Measurements from ENCODE around the gene IQSEC1. TPM values are rescaled to one million over a fixed set of nuclear protein-coding genes. Genes with fewer than 3 reads are reported as not detected.

The IQSEC1 gene
- total and polyA plus RNA-seq, 2 of the 8 experiments (the other 6 are each of a cell fraction or from before 2014, with no cell fraction given) = 6.8 to 28.8 TPM

DNA sequence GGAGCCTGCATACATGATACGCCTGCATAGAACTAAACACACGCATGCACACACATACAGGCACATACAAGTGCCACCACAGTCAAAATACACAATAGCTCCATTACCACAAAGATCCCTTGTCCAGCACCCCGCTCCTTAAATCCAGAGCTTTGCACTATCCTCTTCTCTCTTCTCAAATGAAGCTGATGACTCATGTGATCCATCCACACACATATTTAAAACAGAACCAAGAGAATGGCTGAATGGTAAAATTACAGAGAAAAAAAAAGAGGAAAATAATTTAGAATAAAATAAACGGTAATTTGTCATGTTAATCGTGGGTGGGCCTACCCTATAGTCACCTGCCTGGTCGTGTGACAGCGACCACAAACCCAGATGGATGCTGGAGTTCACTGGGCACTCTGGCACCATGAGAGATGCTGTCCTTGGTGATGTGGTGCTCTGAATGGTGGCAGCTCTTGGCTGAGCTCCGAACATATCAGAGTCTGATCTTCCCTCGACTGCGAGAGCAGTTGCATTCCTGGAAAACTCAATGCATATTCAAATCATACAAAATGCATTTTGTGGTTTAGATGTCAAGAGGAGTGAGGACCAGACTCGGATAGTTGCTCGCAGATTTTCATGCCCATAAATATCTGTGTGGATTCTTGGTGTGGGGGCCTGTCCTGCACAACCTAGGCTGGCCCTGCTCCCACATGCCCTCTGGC, 8.9 kb downstream of the IQSEC1 start:
- Histone ChIP-seq H3K79me2 (ENCODE audit: control insufficient read depth in 1 of 2, insufficient read depth in 2 of 2, low read length in 2 of 2) (no peaks in the 10 kb centered on the region), H2BK20ac (ENCODE audit: low read length) (no peak overlapping the region), H3K9ac (replicated peaks in 1 of 4; ENCODE audit: extremely low read depth in 1 of 4, low read depth in 3 of 4, low read length in 3 of 4) (no peak overlapping the region), H4K91ac (replicated peaks; ENCODE audit: insufficient read length, low read length) (no peak overlapping the region), H2BK5ac (ENCODE audit: low read depth, low read length) (no peak overlapping the region), H3K79me1 (ENCODE audit: low read depth, low read length) (no peaks in the 10 kb centered on the region; the same call in 1 of the 2 replicates), H4K5ac (ENCODE audit: insufficient read length, low read depth, low read length) (no peak overlapping the region), H2BK12ac (ENCODE audit: low read depth, low read length) (no peak overlapping the region), H3K23ac (ENCODE audit: insufficient read length) (no peak overlapping the region), H3K27ac (ENCODE audit: low read depth, low read length) (no peak overlapping the region), H2AK5ac (ENCODE audit: low read depth, low read length) (no peak overlapping the region), H3K23me2 (ENCODE audit: low read depth, low read length) (no peaks in the 10 kb centered on the region), H3K27me3 (replicated peaks in 1 of 4; ENCODE audit: control insufficient read depth in 3 of 4, extremely low read depth in 1 of 4, insufficient read depth in 3 of 4, low read length in 3 of 4) (no peaks in the 10 kb centered on the region), H3K9me3 (ENCODE audit: insufficient read depth in 2 of 2, low read depth in 1 of 2, low read length in 1 of 2) (no peaks in the 10 kb centered on the region), H3K4me3 (ENCODE audit: extremely low read depth in 1 of 4, insufficient read depth in 2 of 4, low read depth in 3 of 4, low read length in 4 of 4) (no peak overlapping the region), H2BK15ac (ENCODE audit: low read length) (no peak overlapping the region), H3K4ac (replicated peaks; ENCODE audit: insufficient read length, low read depth, low read length) (no peak overlapping the region), H3K18ac (ENCODE audit: extremely low read depth, low read length) (no peak overlapping the region), H3K4me2 (ENCODE audit: insufficient read depth in 1 of 2, low read depth in 2 of 2, low read length in 2 of 2) (no peak overlapping the region), H3K14ac (ENCODE audit: insufficient read length) (no peak overlapping the region), H3K36me3 (ENCODE audit: control insufficient read depth in 2 of 4, insufficient read depth in 4 of 4, low read length in 3 of 4) (no peaks in the 10 kb centered on the region), H3K4me1 (replicated peaks in 1 of 4; ENCODE audit: control insufficient read depth in 3 of 4, insufficient read depth in 4 of 4, low read length in 3 of 4) (no peaks in the 10 kb centered on the region; a peak in 1 of 7 replicates), H4K8ac (ENCODE audit: extremely low read depth, insufficient read depth, low read length) (no peak overlapping the region), H4K20me1 (replicated peaks in 1 of 2; ENCODE audit: control insufficient read depth in 1 of 2, insufficient read depth in 2 of 2, low read length in 2 of 2) (peaks cover 0 to 2% of the 10 kb centered on the region in 2 experiments), H3K56ac (replicated peaks; ENCODE audit: insufficient read length, low read depth, low read length) (no peak overlapping the region), H2AFZ (ENCODE audit: low read length) (no peak overlapping the region), H2BK120ac (replicated peaks; ENCODE audit: low read depth, low read length) (no peak overlapping the region)
- DNase-seq (ENCODE audit: low read depth in 1 of 2, low spot score in 2 of 2) = no peak
- POLR2A ChIA-PET (ENCODE audit: partially characterized antibody) = no interaction called here
- WGBS, 2 experiments (ENCODE audit: extremely low coverage in 1 of 2, insufficient coverage in 1 of 2, insufficient read length in 1 of 2, insufficient replicate concordance in 2 of 2, low coverage in 1 of 2, low lambda C conversion rate in 2 of 2, missing lambda C conversion rate in 1 of 2) = 79 to 100% methylated on average over 1 to 12 of the region's 12 CpGs
- no peak for FAIRE-seq
- CTCF ChIA-PET (ENCODE audit: partially characterized antibody) = interaction anchor here (0.8 to 2.1 kb wide), 7 partner anchors 11 to 299 kb away, joined by 3 to 8 read pairs (median 3); no protein-coding TSS in a partner anchor
- no peak for TF ChIP-seq JUN (IDR thresholded peaks at IDR 0.05; ENCODE audit: low read depth, low read length)
- no peak for TF ChIP-seq POLR2AphosphoS5 (IDR thresholded peaks at IDR 0.05; ENCODE audit: low read depth, low read length)
- no peak for TF ChIP-seq CHD2 (IDR thresholded peaks at IDR 0.05; ENCODE audit: low read length)
- TF ChIP-seq RAD21 (IDR thresholded peaks at IDR 0.05 in 1 of 2, conservative IDR thresholded peaks at IDR 0.05 in 1 of 2; ENCODE audit: low read depth in 2 of 2, low read length in 2 of 2) = no peak
- TF ChIP-seq, protein P1, sequence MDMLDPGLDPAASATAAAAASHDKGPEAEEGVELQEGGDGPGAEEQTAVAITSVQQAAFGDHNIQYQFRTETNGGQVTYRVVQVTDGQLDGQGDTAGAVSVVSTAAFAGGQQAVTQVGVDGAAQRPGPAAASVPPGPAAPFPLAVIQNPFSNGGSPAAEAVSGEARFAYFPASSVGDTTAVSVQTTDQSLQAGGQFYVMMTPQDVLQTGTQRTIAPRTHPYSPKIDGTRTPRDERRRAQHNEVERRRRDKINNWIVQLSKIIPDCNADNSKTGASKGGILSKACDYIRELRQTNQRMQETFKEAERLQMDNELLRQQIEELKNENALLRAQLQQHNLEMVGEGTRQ (IDR thresholded peaks at IDR 0.05; ENCODE audit: low read length) = no peak
